ENCODE measurements around the gene CIC.

The CIC gene

DNA sequence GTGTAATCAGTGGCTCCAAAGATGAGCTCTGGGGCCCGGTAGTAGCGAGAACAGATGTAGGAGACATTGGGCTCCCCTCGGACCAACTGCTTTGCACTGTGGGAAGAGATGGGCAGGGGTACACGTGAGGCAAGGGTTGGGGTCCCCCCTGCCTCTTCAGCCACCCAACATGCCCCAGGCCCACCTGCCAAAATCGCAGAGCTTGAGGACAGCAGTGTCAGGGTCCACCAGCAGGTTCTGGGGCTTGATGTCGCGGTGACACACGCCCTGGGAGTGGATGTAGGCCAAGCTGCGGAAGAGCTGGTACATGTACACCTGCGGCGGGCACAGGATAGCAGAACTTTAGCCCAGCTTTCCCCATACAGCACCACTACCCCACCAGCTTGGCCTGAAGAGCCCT is 34.7 kb upstream of the CIC start:
- TF ChIP-seq, protein P1, sequence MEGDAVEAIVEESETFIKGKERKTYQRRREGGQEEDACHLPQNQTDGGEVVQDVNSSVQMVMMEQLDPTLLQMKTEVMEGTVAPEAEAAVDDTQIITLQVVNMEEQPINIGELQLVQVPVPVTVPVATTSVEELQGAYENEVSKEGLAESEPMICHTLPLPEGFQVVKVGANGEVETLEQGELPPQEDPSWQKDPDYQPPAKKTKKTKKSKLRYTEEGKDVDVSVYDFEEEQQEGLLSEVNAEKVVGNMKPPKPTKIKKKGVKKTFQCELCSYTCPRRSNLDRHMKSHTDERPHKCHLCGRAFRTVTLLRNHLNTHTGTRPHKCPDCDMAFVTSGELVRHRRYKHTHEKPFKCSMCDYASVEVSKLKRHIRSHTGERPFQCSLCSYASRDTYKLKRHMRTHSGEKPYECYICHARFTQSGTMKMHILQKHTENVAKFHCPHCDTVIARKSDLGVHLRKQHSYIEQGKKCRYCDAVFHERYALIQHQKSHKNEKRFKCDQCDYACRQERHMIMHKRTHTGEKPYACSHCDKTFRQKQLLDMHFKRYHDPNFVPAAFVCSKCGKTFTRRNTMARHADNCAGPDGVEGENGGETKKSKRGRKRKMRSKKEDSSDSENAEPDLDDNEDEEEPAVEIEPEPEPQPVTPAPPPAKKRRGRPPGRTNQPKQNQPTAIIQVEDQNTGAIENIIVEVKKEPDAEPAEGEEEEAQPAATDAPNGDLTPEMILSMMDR (IDR thresholded peaks at IDR 0.05): no peak
- no peak for TF ChIP-seq ZFX (IDR thresholded peaks at IDR 0.05; ENCODE audit: borderline replicate concordance)
- H3K27ac ChIP-seq: no peak overlapping the region

DNA sequence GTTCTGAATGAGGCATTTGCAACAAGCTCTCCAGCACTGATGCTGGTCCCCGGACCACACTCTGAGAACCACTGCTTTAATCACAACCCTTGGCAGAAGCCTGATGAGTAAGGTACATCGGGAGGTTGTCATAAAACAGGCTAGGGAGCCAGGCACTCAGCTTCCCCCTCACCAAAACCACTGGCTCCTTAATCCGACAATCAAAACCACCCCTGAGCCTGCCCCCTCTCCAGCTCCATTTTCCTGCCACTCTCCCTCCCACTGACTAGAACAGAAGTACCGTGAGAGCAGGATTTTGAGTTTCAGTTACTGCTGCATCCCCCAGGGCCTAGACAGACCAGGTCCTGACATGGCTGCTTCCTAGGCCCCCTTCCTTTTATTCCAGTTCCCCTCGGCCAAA is 33.9 kb upstream of the CIC start:
- H3K27ac ChIP-seq: no peak overlapping the region
- TF ChIP-seq, protein P1 (IDR thresholded peaks at IDR 0.05): no peak
- no peak for TF ChIP-seq ZFX (IDR thresholded peaks at IDR 0.05; ENCODE audit: borderline replicate concordance)

DNA sequence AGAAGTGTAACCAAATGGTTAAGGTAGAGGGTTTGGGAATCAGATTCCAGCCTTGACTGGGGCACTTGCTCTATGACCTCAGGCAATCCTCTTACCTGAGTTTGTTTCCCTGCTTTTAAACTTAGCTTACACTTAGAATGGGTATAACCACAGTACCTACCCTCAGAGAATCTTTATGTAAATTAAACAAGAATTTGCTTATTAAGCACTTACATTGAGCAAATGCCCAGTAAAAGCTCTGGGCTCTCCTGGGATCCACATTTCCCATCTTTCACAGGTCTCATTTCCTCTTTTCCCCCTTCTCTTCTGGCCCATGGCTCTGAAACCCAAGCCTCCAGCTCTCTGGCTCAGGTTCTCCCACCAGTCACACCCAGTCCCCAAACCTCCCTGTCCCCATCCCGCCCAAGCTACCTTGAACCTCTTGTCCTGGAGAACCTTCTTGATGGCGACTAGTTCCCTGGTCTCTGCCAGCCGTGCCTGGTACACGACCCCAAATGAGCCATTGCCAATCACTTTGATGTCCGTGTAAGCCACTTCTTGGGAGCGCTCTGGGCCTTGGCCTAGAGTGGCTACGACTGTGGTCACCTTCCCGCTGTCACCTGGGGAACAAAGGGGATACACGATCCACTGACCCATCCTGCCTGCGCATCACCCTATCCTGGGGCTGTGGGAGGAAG is 29.4 kb upstream of the CIC start:
- TF ChIP-seq, protein P1 (IDR thresholded peaks at IDR 0.05): no peak
- TF ChIP-seq ZFX (IDR thresholded peaks at IDR 0.05; ENCODE audit: borderline replicate concordance): no peak
- H3K27ac ChIP-seq: no peak overlapping the region; the same call in 1 of the 2 replicates

GRCh38 chr19:42241279-42241678 is 27.8 kb upstream of the CIC start:
- TF ChIP-seq ZFX (IDR thresholded peaks at IDR 0.05; ENCODE audit: borderline replicate concordance): no peak
- TF ChIP-seq, protein P1 (IDR thresholded peaks at IDR 0.05): no peak
- peak overlapping the region; percentile 95 for H3K27ac ChIP-seq

- TF ChIP-seq ZFX (IDR thresholded peaks at IDR 0.05; ENCODE audit: borderline replicate concordance): no peak; the same call in 1 of the 2 replicates
- TF ChIP-seq, protein P1 (IDR thresholded peaks at IDR 0.05): no peak
- peak overlapping the region; percentile 95 for H3K27ac ChIP-seq
Measured at GRCh38 chr19:42242069-42242511, 27.0 kb upstream of the CIC start.

GRCh38 chr19:42242512-42243409 is 26.3 kb upstream of the CIC start, which contains the start of gene GSK3A:
TSS of gene GSK3A (minus strand) at chr19:42242602. CDS start at chr19:42242465, 137 bp downstream.
- peak within 1 kb of the TSS; percentile 95 for H3K27ac ChIP-seq
- TF ChIP-seq ZFX (IDR thresholded peaks at IDR 0.05; ENCODE audit: borderline replicate concordance): 0 out of 2 replicates have a peak, but pooled peaks have one; percentile 86
- TF ChIP-seq, protein P1 (IDR thresholded peaks at IDR 0.05): no peak
